ENCODE measurements around the gene SHKBP1. TPM values are rescaled to one million over a fixed set of nuclear protein-coding genes. Genes with fewer than 3 reads are reported as not detected.

SHKBP1 gene
- total and polyA plus RNA-seq, 9 of the 15 experiments (the other 6 are each of a cell fraction or from before 2014, with no cell fraction given): 1.2 to 58.1 (median 22.3) TPM

DNA sequence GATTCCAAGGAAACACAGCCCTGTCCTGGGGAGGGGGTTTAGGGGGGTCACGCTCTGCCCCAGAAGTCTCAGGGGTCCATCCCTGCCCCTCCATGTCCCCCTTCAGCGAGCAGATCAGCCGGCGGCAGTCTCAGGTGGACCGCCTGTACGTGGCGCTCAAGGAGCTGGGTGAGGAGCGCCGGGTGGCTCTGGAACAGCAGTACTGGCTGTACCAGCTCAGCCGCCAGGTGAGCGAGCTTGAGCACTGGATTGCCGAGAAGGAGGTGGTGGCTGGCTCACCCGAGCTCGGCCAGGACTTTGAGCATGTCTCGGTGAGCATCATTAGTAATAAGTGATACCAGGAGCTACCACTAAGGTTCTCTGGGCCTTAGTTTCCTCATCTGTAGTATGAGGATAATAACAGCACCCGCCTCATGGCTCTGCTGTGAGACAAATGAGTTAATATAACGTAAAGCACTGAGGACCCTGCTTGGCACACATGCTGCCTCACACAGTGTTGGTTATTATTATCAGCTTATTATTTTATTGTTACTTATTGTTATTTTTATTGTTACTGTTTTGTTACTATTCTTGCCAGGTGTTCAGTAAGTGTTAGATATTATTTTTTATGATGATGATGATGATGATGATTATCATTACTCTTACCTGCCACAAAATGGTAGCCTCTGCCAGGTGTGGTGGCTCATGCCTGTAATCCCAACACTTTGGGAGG is 20.5 kb upstream of the SHKBP1 start:
- H2AFZ ChIP-seq (ENCODE audit: low read depth, low read length): no peak overlapping the region
- H3K4me2 ChIP-seq (ENCODE audit: insufficient read depth, low read length): no peak overlapping the region
- peaks cover 0 to 26% of the 10 kb centered on the region in 2 experiments; a peak in 2 of 5 replicates for H3K4me1 ChIP-seq (replicated peaks in 1 of 2; ENCODE audit: control insufficient read depth in 2 of 2, insufficient read depth in 2 of 2, low read length in 2 of 2)
- H3K9me3 ChIP-seq (replicated peaks; ENCODE audit: control insufficient read depth, insufficient read depth, low read depth, low read length): no peaks in the 10 kb centered on the region
- H3K4me3 ChIP-seq: no peak overlapping the region
- H3K9me1 ChIP-seq (ENCODE audit: control insufficient read depth, insufficient read depth, low read length): no peaks in the 10 kb centered on the region
- no peak for DNase-seq (ENCODE audit: extremely low read depth in 1 of 4, low spot score in 3 of 4)
- intact Hi-C loops (cut with micrococcal nuclease) (no loop called here), in situ Hi-C loops (cut with MboI) (no loop called here)
- ChIA-PET CTCF (ENCODE audit: low intra/inter-chr PET ratio) (no interaction called here), POLR2A (interaction anchor here (1.0 to 1.5 kb wide), 2 partner anchors 11 to 14 kb away, joined by 4 to 7 read pairs; no protein-coding TSS in a partner anchor)
- ATAC-seq: no peak; the same call in 1 of the 3 replicates
- no peak for FAIRE-seq
- no TSS peak for BruUV-seq (replicated peaks)
- H3K27ac ChIP-seq (ENCODE audit: extremely low read depth, low read depth, low read length): no peak overlapping the region
- 25% methylated on average over 16 of the region's 17 CpGs for WGBS (ENCODE audit: insufficient coverage, low coverage, missing lambda C conversion rate)
- H3K27me3 ChIP-seq (ENCODE audit: control insufficient read depth in 2 of 2, insufficient read depth in 2 of 2, low read length in 2 of 2): peaks cover 9 to 54% of the 10 kb centered on the region in 2 experiments
- H3K79me2 ChIP-seq (ENCODE audit: control insufficient read depth, insufficient read depth, low read length): no peaks in the 10 kb centered on the region
- peak overlapping the region in 1 of 2 experiments; percentile 61; a peak in 2 of 4 replicates for H3K9ac ChIP-seq (ENCODE audit: insufficient read depth in 1 of 2, low read depth in 2 of 2, low read length in 2 of 2)
- no peaks in the 10 kb centered on the region for H4K20me1 ChIP-seq (replicated peaks; ENCODE audit: control insufficient read depth, insufficient read depth, low read length)
- H3K36me3 ChIP-seq (ENCODE audit: control insufficient read depth, insufficient read depth, low read length): no peaks in the 10 kb centered on the region
- TF ChIP-seq, protein P1, sequence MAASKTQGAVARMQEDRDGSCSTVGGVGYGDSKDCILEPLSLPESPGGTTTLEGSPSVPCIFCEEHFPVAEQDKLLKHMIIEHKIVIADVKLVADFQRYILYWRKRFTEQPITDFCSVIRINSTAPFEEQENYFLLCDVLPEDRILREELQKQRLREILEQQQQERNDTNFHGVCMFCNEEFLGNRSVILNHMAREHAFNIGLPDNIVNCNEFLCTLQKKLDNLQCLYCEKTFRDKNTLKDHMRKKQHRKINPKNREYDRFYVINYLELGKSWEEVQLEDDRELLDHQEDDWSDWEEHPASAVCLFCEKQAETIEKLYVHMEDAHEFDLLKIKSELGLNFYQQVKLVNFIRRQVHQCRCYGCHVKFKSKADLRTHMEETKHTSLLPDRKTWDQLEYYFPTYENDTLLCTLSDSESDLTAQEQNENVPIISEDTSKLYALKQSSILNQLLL (CRISPR knock-in tag; IDR thresholded peaks at IDR 0.05; ENCODE audit: borderline replicate concordance): no peak
- no peak for TF ChIP-seq ZC3H8 (IDR thresholded peaks at IDR 0.05)
- no peak for TF ChIP-seq HMGN3 (IDR thresholded peaks at IDR 0.05; ENCODE audit: borderline replicate concordance, extremely low read depth, insufficient read length, low read depth, low read length)
- no peak for TF ChIP-seq MBD2 (IDR thresholded peaks at IDR 0.05; ENCODE audit: borderline replicate concordance, low read depth)
- TF ChIP-seq, protein P2, sequence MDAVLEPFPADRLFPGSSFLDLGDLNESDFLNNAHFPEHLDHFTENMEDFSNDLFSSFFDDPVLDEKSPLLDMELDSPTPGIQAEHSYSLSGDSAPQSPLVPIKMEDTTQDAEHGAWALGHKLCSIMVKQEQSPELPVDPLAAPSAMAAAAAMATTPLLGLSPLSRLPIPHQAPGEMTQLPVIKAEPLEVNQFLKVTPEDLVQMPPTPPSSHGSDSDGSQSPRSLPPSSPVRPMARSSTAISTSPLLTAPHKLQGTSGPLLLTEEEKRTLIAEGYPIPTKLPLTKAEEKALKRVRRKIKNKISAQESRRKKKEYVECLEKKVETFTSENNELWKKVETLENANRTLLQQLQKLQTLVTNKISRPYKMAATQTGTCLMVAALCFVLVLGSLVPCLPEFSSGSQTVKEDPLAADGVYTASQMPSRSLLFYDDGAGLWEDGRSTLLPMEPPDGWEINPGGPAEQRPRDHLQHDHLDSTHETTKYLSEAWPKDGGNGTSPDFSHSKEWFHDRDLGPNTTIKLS (IDR thresholded peaks at IDR 0.05; ENCODE audit: borderline replicate concordance, low read depth): no peak
- TF ChIP-seq, protein P3, sequence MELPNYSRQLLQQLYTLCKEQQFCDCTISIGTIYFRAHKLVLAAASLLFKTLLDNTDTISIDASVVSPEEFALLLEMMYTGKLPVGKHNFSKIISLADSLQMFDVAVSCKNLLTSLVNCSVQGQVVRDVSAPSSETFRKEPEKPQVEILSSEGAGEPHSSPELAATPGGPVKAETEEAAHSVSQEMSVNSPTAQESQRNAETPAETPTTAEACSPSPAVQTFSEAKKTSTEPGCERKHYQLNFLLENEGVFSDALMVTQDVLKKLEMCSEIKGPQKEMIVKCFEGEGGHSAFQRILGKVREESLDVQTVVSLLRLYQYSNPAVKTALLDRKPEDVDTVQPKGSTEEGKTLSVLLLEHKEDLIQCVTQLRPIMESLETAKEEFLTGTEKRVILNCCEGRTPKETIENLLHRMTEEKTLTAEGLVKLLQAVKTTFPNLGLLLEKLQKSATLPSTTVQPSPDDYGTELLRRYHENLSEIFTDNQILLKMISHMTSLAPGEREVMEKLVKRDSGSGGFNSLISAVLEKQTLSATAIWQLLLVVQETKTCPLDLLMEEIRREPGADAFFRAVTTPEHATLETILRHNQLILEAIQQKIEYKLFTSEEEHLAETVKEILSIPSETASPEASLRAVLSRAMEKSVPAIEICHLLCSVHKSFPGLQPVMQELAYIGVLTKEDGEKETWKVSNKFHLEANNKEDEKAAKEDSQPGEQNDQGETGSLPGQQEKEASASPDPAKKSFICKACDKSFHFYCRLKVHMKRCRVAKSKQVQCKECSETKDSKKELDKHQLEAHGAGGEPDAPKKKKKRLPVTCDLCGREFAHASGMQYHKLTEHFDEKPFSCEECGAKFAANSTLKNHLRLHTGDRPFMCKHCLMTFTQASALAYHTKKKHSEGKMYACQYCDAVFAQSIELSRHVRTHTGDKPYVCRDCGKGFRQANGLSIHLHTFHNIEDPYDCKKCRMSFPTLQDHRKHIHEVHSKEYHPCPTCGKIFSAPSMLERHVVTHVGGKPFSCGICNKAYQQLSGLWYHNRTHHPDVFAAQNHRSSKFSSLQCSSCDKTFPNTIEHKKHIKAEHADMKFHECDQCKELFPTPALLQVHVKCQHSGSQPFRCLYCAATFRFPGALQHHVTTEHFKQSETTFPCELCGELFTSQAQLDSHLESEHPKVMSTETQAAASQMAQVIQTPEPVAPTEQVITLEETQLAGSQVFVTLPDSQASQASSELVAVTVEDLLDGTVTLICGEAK (IDR thresholded peaks at IDR 0.05): no peak
- TF ChIP-seq, protein P3 (CRISPR knock-in tag; IDR thresholded peaks at IDR 0.05): no peak
- TF ChIP-seq DMBX1 (CRISPR knock-in tag; IDR thresholded peaks at IDR 0.05; ENCODE audit: borderline replicate concordance): no peak
- TF ChIP-seq XRCC4 (IDR thresholded peaks at IDR 0.05; ENCODE audit: extremely low read depth, insufficient read depth, insufficient read length): no peak

Measured in K562 (cell line).